Esophagus muscularis mucosa (tissue), 4 donors: Measurements from ENCODE around the gene PASK. TPM values are rescaled to one million over a fixed set of nuclear protein-coding genes. Genes with fewer than 3 reads are reported as not detected.

ENCODE experiments used
- DNase-seq: peaks from one replicate; pipeline ENCODE4 v3.0.0-alpha.2; 2017; ENCODE audit errors: extremely low spot score
- H3K27ac ChIP-seq, 4 donors: fragments of 200-600 bp; sonication (generic); replicated peaks in 1 of 4; 1 replicate in 3 of 4; 2 replicates in 1 of 4; pipeline ENCODE4 v1.5.1; 2016 to 2019; ENCODE audit warnings: mild to moderate bottlenecking in 1 of 4
- H3K27me3 ChIP-seq, 4 donors: fragments of 200-600 bp; sonication (generic); one replicate each; pipeline versions ENCODE4 v1.5.1 to v1.6.0; 2016 to 2019
- H3K36me3 ChIP-seq, 4 donors: fragments of 200-600 bp; sonication (generic); one replicate each; pipeline ENCODE4 v1.5.1; 2016 to 2019
- H3K4me1 ChIP-seq, 4 donors: fragments of 200-600 bp; sonication (generic); one replicate each; pipeline ENCODE4 v1.5.1; 2016 to 2019
- H3K4me3 ChIP-seq, 4 donors: fragments of 200-600 bp; sonication (generic); 1 replicate in 2 of 4; 2 replicates in 2 of 4; pipeline ENCODE4 v1.5.1; 2016 to 2019; ENCODE audit warnings: mild to moderate bottlenecking in 4 of 4, moderate library complexity in 1 of 4
- H3K9me3 ChIP-seq, 4 donors: fragments of 200-600 bp; sonication (generic); 1 replicate in 3 of 4; 2 replicates in 1 of 4; pipeline ENCODE4 v1.5.1; 2016 to 2019
- EP300 ChIP-seq: sonication (generic); formaldehyde crosslinking; IDR thresholded peaks from one replicate; pipeline ENCODE4 v1.6.1; 2017; ENCODE audit warnings: antibody characterized with exemption
- POLR2A ChIP-seq: fragments of 450-650 bp; IDR thresholded peaks from one replicate; pipeline ENCODE4 v1.6.1; 2017; ENCODE audit warnings: antibody characterized with exemption, moderate library complexity, mild to moderate bottlenecking, low read depth
- POLR2AphosphoS5 ChIP-seq, 2 donors: sonication (generic); formaldehyde crosslinking; IDR thresholded peaks; one replicate each; pipeline ENCODE4 v1.6.1; 2017; ENCODE audit warnings: antibody characterized with exemption in 2 of 2
- WGBS: methylation state at CpG from one replicate; pipeline ENCODE4 v1.1.5; 2018; 5-methylcytosine and 5-hydroxymethylcytosine counted together
- intact Hi-C: fragments of 100-400 bp; cut with DNase I; formaldehyde crosslinking; loops from one replicate; pipeline ENCODE4 v1.15.1; 2023
- total RNA-seq, 4 donors: library from RNA; depleted of rRNA; stranded (reverse); fragments of >200 nt; gene quantifications; one replicate each; pipeline versions ENCODE4 v1.1.0 to v1.2.1, GENCODE V29; 2016
- TF ChIP-seq, protein P1 (sequence below), 3 experiments: fragments of 200-600 bp in 2 of 3; fragments of 450-650 bp in 1 of 3; sonication (generic) in 2 of 3; IDR thresholded peaks; one replicate each; pipeline ENCODE4 v1.5.1; 2017 to 2019; ENCODE audit warnings: antibody characterized with exemption in 3 of 3, mild to moderate bottlenecking in 2 of 3, moderate library complexity in 1 of 3

Gene PASK
- total RNA-seq, 4 donors from 2014 or later = 1.5 to 3.3 (median 2.2) TPM

DNA sequence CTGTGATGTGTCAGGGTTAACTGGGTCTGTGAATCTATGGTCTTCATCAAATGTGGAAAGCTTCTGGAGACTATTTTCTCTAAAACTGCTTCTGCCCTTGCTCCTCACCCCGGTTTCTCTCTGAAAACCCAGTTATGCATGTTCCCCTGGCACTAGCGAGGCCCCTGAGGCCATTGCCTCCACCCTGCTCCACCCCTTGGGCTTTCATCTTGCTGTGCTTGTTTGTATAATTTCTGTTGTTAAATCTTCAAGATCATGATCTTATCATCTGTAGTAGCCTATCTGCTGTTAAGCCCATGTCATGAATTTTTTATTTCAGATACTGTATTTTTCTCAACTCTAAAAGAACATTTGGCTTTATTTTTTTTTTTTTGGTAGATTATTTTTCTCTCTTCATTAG is 24.3 kb upstream of the PASK start:
- Histone ChIP-seq H3K4me3 (no peak overlapping the region), H3K9me3 (peaks cover 0 to 14% (median 7%) of the 10 kb centered on the region in 4 donors), H3K27me3 (no peaks in the 10 kb centered on the region), H3K36me3 (peaks cover 33 to 87% (median 75%) of the 10 kb centered on the region in 4 donors), H3K4me1 (no peaks in the 10 kb centered on the region), H3K27ac (no peak overlapping the region)
- DNase-seq = no peak
- intact Hi-C loops = no loop called here
- WGBS = 95% methylated on average over 2 of the region's 2 CpGs
- TF ChIP-seq POLR2AphosphoS5 (IDR thresholded peaks at IDR 0.05) (no peak), POLR2A (no peak), EP300 (no peak)
- TF ChIP-seq, protein P1, sequence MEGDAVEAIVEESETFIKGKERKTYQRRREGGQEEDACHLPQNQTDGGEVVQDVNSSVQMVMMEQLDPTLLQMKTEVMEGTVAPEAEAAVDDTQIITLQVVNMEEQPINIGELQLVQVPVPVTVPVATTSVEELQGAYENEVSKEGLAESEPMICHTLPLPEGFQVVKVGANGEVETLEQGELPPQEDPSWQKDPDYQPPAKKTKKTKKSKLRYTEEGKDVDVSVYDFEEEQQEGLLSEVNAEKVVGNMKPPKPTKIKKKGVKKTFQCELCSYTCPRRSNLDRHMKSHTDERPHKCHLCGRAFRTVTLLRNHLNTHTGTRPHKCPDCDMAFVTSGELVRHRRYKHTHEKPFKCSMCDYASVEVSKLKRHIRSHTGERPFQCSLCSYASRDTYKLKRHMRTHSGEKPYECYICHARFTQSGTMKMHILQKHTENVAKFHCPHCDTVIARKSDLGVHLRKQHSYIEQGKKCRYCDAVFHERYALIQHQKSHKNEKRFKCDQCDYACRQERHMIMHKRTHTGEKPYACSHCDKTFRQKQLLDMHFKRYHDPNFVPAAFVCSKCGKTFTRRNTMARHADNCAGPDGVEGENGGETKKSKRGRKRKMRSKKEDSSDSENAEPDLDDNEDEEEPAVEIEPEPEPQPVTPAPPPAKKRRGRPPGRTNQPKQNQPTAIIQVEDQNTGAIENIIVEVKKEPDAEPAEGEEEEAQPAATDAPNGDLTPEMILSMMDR (IDR thresholded peaks at IDR 0.05) = no peak

DNA sequence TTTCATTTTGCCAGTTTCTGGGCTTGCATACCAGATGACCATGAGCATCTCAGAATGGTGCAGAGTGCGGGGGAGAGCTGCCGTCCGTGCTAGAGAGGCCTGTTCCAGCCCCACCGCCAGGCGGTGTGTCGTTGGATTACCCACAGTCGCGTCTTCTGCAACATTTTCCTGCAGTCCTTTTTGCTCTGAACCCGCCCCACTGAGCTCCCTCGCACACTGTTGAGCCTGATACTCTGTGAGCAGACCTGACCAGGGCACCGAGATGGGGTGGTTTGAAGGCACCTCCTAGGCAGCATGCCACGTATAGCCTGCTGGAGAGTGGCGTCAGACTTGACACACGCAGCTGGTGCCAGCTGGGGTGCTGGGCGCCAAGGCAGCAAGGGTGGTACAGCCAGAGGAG is 19.1 kb upstream of the PASK start:
- H3K27me3 ChIP-seq = no peaks in the 10 kb centered on the region
- no peak for DNase-seq
- H3K27ac ChIP-seq = no peak overlapping the region
- TF ChIP-seq, protein P1 (IDR thresholded peaks at IDR 0.05) = no peak
- TF ChIP-seq EP300 (no peak), POLR2A (no peak), POLR2AphosphoS5 (IDR thresholded peaks at IDR 0.05) (no peak)
- 100% methylated on average over 6 of the region's 15 CpGs for WGBS
- peaks cover 50 to 94% (median 86%) of the 10 kb centered on the region in 4 donors for H3K36me3 ChIP-seq
- H3K4me3 ChIP-seq = no peak overlapping the region
- no peaks in the 10 kb centered on the region for H3K4me1 ChIP-seq
- intact Hi-C loops = no loop called here
- H3K9me3 ChIP-seq = peaks cover 0 to 14% (median 7%) of the 10 kb centered on the region in 4 donors

DNA sequence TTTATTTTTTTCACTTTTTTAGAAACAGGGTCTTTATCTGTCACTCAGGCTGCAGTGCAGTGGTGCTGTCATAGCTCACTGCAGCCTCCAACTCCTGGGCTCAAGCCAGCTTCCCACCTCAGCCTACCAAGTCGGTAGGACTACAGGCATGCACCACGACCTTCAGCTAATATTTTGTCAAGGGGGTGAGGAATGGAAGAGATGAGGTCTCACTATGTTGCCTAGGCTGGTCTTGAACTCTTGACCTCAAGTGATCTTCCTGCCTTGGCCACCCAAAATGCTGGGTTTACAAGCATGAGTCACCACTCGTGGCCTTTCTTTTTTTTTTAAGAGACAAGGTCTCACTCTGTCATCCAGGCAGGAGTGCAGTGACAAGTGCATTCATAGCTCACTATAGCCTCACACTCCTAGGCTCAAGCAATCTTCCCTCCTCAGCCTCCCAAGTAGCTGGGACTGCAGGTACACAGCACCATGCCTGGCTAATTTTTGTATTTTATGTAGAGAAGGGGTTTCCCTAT is 14.4 kb upstream of the PASK start:
- Histone ChIP-seq H3K9me3 (no peaks in the 10 kb centered on the region), H3K27ac (no peak overlapping the region), H3K4me3 (no peak overlapping the region), H3K27me3 (no peaks in the 10 kb centered on the region), H3K36me3 (peaks cover 43 to 85% (median 73%) of the 10 kb centered on the region in 4 donors), H3K4me1 (peaks cover 12 to 20% (median 19%) of the 10 kb centered on the region in 4 donors)
- no peak for DNase-seq
- intact Hi-C loops = no loop called here
- 74% methylated on average over 3 of the region's 3 CpGs for WGBS
- TF ChIP-seq POLR2AphosphoS5 (IDR thresholded peaks at IDR 0.05) (no peak), POLR2A (no peak), EP300 (no peak)
- TF ChIP-seq, protein P1 (IDR thresholded peaks at IDR 0.05) = no peak

DNA sequence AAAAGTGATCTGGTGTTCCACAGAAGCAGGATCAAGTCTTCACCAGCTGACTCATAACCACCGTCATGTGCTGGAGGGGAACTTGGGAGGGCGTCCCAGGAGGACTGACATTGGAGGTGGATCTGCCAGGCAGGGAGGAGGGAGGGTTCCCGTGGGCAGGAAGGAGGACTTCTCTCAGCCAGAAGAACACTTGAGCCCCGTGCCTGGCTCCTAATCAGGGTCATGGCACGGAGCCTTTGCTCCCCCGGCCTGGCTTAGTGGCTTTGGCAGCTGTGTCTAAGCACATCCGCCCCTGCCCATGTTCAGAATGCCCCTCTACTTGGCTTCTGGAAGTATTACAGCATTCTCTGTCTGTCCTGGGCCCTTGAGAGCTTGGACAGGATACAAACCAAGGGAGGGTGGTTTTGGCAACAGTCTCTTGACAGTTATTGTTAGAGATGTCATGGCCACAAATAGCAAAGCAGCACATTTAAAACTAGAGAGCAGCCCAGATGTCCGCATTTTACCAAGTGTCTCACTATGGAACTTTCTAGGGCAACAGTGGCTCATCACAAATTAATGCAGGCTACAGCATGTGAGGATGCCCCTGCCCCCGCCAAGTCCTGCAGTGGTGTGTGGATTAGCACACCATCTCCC is 12.5 kb upstream of the PASK start:
- WGBS = 30% methylated on average over 9 of the region's 9 CpGs
- H3K36me3 ChIP-seq = peaks cover 45 to 85% (median 70%) of the 10 kb centered on the region in 4 donors

More for the DNA sequence above, 12.5 kb upstream of the PASK start:
- TF ChIP-seq, protein P1 (IDR thresholded peaks at IDR 0.05) = no peak
- TF ChIP-seq POLR2A = no peak
- peak; percentile 65 to 82 for TF ChIP-seq POLR2AphosphoS5 (IDR thresholded peaks at IDR 0.05)
- Histone ChIP-seq H3K4me1 (peaks cover 12 to 20% (median 19%) of the 10 kb centered on the region in 4 donors), H3K9me3 (no peaks in the 10 kb centered on the region), H3K4me3 (peak overlapping the region in 1 of 4 donors; percentile 10), H3K27me3 (no peaks in the 10 kb centered on the region), H3K27ac (peak overlapping the region; percentile 66 to 85 (median 74))
- intact Hi-C loops = no loop called here
- peak; percentile 95 for DNase-seq
